GM12878 (cell line): ENCODE measurements around the gene BAZ2A. TPM values are rescaled to one million over a fixed set of nuclear protein-coding genes. Genes with fewer than 3 reads are reported as not detected.

Experiments used
- ASH2L ChIP-seq: fragments of 300-600, 200-600 bp; sonication (generic); IDR thresholded peaks from 2 replicates; pipeline ENCODE4 v1.6.1; 2017; ENCODE audit warnings: low read depth, mild to moderate bottlenecking, borderline replicate concordance
- BCL3 ChIP-seq: IDR thresholded peaks from 2 replicates; pipeline ENCODE4 v1.6.1; 2011; ENCODE audit warnings: borderline replicate concordance, low read depth, mild to moderate bottlenecking, moderate library complexity, low read length; ENCODE audit not compliant: insufficient read depth, poor library complexity, severe bottlenecking
- CBX5 ChIP-seq: sonication (generic); IDR thresholded peaks from 2 replicates; pipeline ENCODE4 v1.6.1; 2016; ENCODE audit warnings: low read depth, moderate library complexity, mild to moderate bottlenecking, inconsistent platforms
- CEBPZ ChIP-seq: fragments of 150-350 bp; IDR thresholded peaks from 2 replicates; pipeline ENCODE4 v1.6.1; 2016; ENCODE audit warnings: low read depth, low read length
- HDAC2 ChIP-seq: fragments of 200-600 bp; sonication (generic); IDR thresholded peaks from 2 replicates; pipeline ENCODE4 v1.6.1; 2017
- HDGF ChIP-seq: fragments of 450-650 bp; IDR thresholded peaks from 2 replicates; pipeline ENCODE4 v1.6.1; 2016; ENCODE audit warnings: antibody characterized with exemption
- IKZF2 ChIP-seq, 2 experiments: fragments of 450-650 bp; IDR thresholded peaks; 2 replicates each; pipeline ENCODE4 v1.6.1; 2017; ENCODE audit warnings: mild to moderate bottlenecking in 2 of 2, moderate library complexity in 2 of 2
- IRF3 ChIP-seq: fragments of 450-650 bp; IDR thresholded peaks from 2 replicates; pipeline ENCODE4 v1.6.1; 2014; ENCODE audit warnings: mild to moderate bottlenecking
- JUNB ChIP-seq: IDR thresholded peaks from 2 replicates; pipeline ENCODE4 v1.6.1; 2016; ENCODE audit warnings: antibody characterized with exemption, mild to moderate bottlenecking
- MEF2B ChIP-seq: fragments of 450-650 bp; IDR thresholded peaks from 2 replicates; pipeline ENCODE4 v1.6.1; 2018; ENCODE audit warnings: mild to moderate bottlenecking, moderate library complexity; ENCODE audit not compliant: partially characterized antibody, poor library complexity, severe bottlenecking
- MLLT1 ChIP-seq: fragments of 450-650 bp; IDR thresholded peaks from 2 replicates; pipeline ENCODE4 v1.6.1; 2016; ENCODE audit warnings: mild to moderate bottlenecking
- MYB ChIP-seq: fragments of 150-350 bp; IDR thresholded peaks from 2 replicates; pipeline ENCODE4 v1.6.1; 2014; ENCODE audit warnings: mild to moderate bottlenecking, low read depth, low read length, borderline replicate concordance
- MYC ChIP-seq: IDR thresholded peaks from 2 replicates; pipeline ENCODE4 v1.6.1; 2011; ENCODE audit warnings: mild to moderate bottlenecking, low read length, moderate library complexity, inconsistent platforms; ENCODE audit not compliant: insufficient read depth, insufficient replicate concordance, insufficient read length, severe bottlenecking
- NR2F1 ChIP-seq: fragments of 450-650 bp; conservative IDR thresholded peaks from 2 replicates; pipeline ENCODE4 v1.6.1; 2017; ENCODE audit warnings: mild to moderate bottlenecking
- NRF1 ChIP-seq: conservative IDR thresholded peaks from 2 replicates; pipeline ENCODE4 v1.6.1; 2011; ENCODE audit warnings: mild to moderate bottlenecking, low read depth, low read length, improper control_type of control experiment
- PRDM15 ChIP-seq: fragments of 450-650 bp; formaldehyde crosslinking; IDR thresholded peaks from 2 replicates; pipeline ENCODE4 v1.4.0; 2020; ENCODE audit warnings: mild to moderate bottlenecking, moderate library complexity
- SPI1 ChIP-seq: IDR thresholded peaks from 2 replicates; pipeline ENCODE4 v1.6.1; 2011; ENCODE audit warnings: low read depth, mild to moderate bottlenecking, low read length, moderate library complexity, borderline replicate concordance; ENCODE audit not compliant: insufficient read depth
- TCF7 ChIP-seq: IDR thresholded peaks from 2 replicates; pipeline ENCODE4 v1.6.1; 2014; ENCODE audit warnings: antibody characterized with exemption, borderline replicate concordance
- ZNF274 ChIP-seq: IDR thresholded peaks from one replicate; pipeline ENCODE4 v1.8.0; 2011; ENCODE audit not compliant: insufficient read length, insufficient read depth
- polyA plus RNA-seq, 11 experiments: library from polyadenylated mRNA; depleted of rRNA in 4 of 11; unstranded in 6 of 11; stranded (reverse) in 5 of 11; fragments of >200 nt; fragmentation: Nextera tagmentation in 4 of 11; fragmentation: Illumina TruSeq in 1 of 11; extraction: Ambion mirVana in 4 of 11; extraction: Trizol in 1 of 11; gene quantifications; 1 replicate in 1 of 11; 2 replicates in 10 of 11; pipeline versions ENCODE4 v1.2.1 to v1.2.3, GENCODE V29; 2011 to 2016; ENCODE audit warnings: inconsistent platforms in 2 of 11, missing spikeins in 2 of 11, low read depth in 1 of 11
- total RNA-seq, 4 experiments: library from RNA; depleted of rRNA in 3 of 4; stranded (reverse); fragments of >200 nt in 3 of 4; fragmentation: Illumina TruSeq in 1 of 4; extraction: Trizol in 1 of 4; gene quantifications; 2 replicates each; pipeline versions ENCODE4 v1.2.1 to v1.2.3, GENCODE V29; 2013 to 2021

The BAZ2A gene
- total and polyA plus RNA-seq, 10 of the 15 experiments (the other 5 are each of a cell fraction or from before 2014, with no cell fraction given) = 4.8 to 90.2 (median 29.9) TPM

- no peak for TF ChIP-seq MLLT1
- TF ChIP-seq PRDM15 (CRISPR knock-in tag) = no peak
- no peak for TF ChIP-seq SPI1
- no peak for TF ChIP-seq ASH2L
- no peak for TF ChIP-seq MYC
- no peak for TF ChIP-seq IRF3
- TF ChIP-seq BCL3 = no peak
- no peak for TF ChIP-seq CBX5
- TF ChIP-seq MYB = no peak
- TF ChIP-seq TCF7 = no peak
- no peak for TF ChIP-seq NRF1
- TF ChIP-seq CEBPZ = no peak
- no peak for TF ChIP-seq HDGF
- TF ChIP-seq ZNF274 = no peak
- no peak for TF ChIP-seq HDAC2
- TF ChIP-seq MEF2B = no peak
- TF ChIP-seq NR2F1 = peak; percentile 70
- TF ChIP-seq IKZF2 (IDR thresholded peaks at IDR 0.05) = no peak
- peak; percentile 45 for TF ChIP-seq JUNB
Measured at GRCh38 chr12:56581418-56582145, 48.5 kb downstream of the BAZ2A start (continued).
